ENCODE data around the gene LIMCH1.

GRCh38 chr4:41681054-41681453 lies 143.1 kb downstream of the LIMCH1 start:
- no peak for TF ChIP-seq POLR2A (IDR thresholded peaks at IDR 0.05)
- TF ChIP-seq, protein P1, sequence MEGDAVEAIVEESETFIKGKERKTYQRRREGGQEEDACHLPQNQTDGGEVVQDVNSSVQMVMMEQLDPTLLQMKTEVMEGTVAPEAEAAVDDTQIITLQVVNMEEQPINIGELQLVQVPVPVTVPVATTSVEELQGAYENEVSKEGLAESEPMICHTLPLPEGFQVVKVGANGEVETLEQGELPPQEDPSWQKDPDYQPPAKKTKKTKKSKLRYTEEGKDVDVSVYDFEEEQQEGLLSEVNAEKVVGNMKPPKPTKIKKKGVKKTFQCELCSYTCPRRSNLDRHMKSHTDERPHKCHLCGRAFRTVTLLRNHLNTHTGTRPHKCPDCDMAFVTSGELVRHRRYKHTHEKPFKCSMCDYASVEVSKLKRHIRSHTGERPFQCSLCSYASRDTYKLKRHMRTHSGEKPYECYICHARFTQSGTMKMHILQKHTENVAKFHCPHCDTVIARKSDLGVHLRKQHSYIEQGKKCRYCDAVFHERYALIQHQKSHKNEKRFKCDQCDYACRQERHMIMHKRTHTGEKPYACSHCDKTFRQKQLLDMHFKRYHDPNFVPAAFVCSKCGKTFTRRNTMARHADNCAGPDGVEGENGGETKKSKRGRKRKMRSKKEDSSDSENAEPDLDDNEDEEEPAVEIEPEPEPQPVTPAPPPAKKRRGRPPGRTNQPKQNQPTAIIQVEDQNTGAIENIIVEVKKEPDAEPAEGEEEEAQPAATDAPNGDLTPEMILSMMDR (IDR thresholded peaks at IDR 0.05), result no peak

All from testis (tissue), 2 donors.